Left ventricle myocardium inferior (tissue), 1 donor: ENCODE results near the gene MBOAT1. TPM values are rescaled to one million over a fixed set of nuclear protein-coding genes. Genes with fewer than 3 reads are reported as not detected.

ENCODE experiments used
- DNase-seq: peaks from one replicate; pipeline ENCODE4 v3.0.0-alpha.2; 2020
- H3K27ac ChIP-seq: fragments of 200-600 bp; replicated peaks from 2 replicates; pipeline ENCODE4 v1.8.0; 2021
- H3K27me3 ChIP-seq: fragments of 200-600 bp; 2 replicates; pipeline ENCODE4 v1.8.0; 2021; ENCODE audit warnings: low read depth
- H3K36me3 ChIP-seq: fragments of 200-600 bp; 2 replicates; pipeline ENCODE4 v1.8.0; 2021
- H3K4me1 ChIP-seq: fragments of 200-600 bp; 2 replicates; pipeline ENCODE4 v1.8.0; 2021
- H3K4me3 ChIP-seq: fragments of 200-600 bp; 2 replicates; pipeline ENCODE4 v1.8.0; 2021; ENCODE audit warnings: mild to moderate bottlenecking, moderate library complexity
- H3K9me3 ChIP-seq: fragments of 200-600 bp; replicated peaks from 2 replicates; pipeline ENCODE4 v1.8.0; 2021
- intact Hi-C: fragments of 100-400 bp; cut with micrococcal nuclease; formaldehyde crosslinking; loops from one replicate; pipeline ENCODE4 v1.11.0; 2022
- total RNA-seq: library from RNA; stranded (reverse); fragmentation: NEBNext Ultra II Directional; extraction: Animal tissue kit (Norgen Biotek cat#: 25700); gene quantifications from one replicate; pipeline ENCODE4 v1.2.1, GENCODE V29; 2021
- TF ChIP-seq, protein P1 (sequence below): fragments of 200-600 bp; IDR thresholded peaks from 2 replicates; pipeline ENCODE4 v1.8.0; 2021; ENCODE audit warnings: antibody characterized with exemption, mild to moderate bottlenecking, borderline replicate concordance
- donor health status: DM: no; HTN: yes; CAD: no; lungs with severe emphysema.

MBOAT1 gene
- total RNA-seq, 1 donor from 2014 or later = 5.6 TPM

DNA sequence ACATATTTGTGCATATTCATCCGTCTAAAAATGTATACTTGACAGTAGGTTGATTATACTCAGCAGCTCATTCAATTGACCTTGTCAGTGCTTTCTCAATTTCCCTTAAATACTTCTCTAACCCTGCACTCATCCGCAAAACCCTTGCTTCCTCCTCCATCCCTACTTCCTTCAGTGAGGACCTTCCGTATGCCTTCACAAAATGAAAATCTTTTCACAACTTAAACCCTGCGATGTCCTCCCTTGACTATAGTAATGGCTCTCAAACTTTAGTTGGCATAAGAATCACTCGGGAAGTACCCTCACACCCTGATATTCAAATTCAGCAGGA, 5.2 kb downstream of the MBOAT1 start:
- intact Hi-C loops = no loop called here

DNA sequence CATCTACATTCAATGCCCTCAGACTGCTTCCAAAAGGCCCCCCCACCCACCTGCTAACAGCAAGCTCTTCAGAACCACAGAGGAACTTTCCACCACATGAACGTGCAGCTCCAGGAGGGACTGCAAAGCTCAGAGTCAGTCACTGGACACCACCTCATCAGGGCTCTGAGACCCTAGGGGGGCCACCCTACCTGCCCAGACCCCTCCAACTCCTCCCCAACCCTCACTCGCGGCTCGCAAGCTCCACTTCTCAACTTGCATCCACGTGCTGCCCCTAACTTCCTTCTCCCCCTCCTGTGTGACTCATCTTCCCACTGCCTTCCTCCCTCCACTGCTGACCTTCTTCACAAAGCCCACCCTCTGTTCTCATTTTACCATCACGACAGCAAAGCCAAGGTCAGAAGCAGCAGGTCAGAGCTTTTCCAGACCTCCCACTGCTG, 6.5 kb downstream of the MBOAT1 start:
- Histone ChIP-seq H3K27me3 (no peaks in the 10 kb centered on the region), H3K36me3 (no peaks in the 10 kb centered on the region), H3K4me1 (peaks cover 98% of the 10 kb centered on the region), H3K4me3 (no peak overlapping the region), H3K27ac (peak overlapping the region; percentile 97), H3K9me3 (no peaks in the 10 kb centered on the region)
- TF ChIP-seq, protein P1, sequence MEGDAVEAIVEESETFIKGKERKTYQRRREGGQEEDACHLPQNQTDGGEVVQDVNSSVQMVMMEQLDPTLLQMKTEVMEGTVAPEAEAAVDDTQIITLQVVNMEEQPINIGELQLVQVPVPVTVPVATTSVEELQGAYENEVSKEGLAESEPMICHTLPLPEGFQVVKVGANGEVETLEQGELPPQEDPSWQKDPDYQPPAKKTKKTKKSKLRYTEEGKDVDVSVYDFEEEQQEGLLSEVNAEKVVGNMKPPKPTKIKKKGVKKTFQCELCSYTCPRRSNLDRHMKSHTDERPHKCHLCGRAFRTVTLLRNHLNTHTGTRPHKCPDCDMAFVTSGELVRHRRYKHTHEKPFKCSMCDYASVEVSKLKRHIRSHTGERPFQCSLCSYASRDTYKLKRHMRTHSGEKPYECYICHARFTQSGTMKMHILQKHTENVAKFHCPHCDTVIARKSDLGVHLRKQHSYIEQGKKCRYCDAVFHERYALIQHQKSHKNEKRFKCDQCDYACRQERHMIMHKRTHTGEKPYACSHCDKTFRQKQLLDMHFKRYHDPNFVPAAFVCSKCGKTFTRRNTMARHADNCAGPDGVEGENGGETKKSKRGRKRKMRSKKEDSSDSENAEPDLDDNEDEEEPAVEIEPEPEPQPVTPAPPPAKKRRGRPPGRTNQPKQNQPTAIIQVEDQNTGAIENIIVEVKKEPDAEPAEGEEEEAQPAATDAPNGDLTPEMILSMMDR = no peak
- no peak for DNase-seq
- intact Hi-C loops = no loop called here

More for the DNA sequence above, 5.2 kb downstream of the MBOAT1 start:
- no peak for DNase-seq
- H3K36me3 ChIP-seq = no peaks in the 10 kb centered on the region
- TF ChIP-seq, protein P1 = no peak
- H3K27ac ChIP-seq = peak overlapping the region; percentile 97
- H3K9me3 ChIP-seq = no peaks in the 10 kb centered on the region
- no peaks in the 10 kb centered on the region for H3K27me3 ChIP-seq
- peaks cover 96% of the 10 kb centered on the region for H3K4me1 ChIP-seq
- no peak overlapping the region for H3K4me3 ChIP-seq

DNA sequence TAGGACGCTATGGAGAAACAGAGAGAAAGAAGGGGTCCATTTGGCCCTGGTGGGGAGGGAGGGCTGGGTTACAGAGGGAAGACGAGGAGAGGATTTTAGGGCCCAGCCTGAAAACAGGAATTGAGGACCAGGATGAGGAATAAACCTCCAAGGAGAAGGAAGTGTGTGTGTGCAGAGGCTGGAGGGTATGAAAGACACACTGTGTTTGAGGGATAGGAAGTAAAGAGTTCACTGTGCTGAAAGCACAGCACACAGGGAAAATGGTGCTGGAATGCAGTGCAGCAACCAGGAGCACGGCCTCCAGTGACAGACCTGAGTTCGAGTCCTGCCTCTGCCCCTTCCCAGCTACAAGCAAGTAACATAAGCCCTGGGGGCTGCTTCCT, 7.8 kb downstream of the MBOAT1 start:
- intact Hi-C loops = no loop called here
- H3K4me3 ChIP-seq = no peak overlapping the region

DNA sequence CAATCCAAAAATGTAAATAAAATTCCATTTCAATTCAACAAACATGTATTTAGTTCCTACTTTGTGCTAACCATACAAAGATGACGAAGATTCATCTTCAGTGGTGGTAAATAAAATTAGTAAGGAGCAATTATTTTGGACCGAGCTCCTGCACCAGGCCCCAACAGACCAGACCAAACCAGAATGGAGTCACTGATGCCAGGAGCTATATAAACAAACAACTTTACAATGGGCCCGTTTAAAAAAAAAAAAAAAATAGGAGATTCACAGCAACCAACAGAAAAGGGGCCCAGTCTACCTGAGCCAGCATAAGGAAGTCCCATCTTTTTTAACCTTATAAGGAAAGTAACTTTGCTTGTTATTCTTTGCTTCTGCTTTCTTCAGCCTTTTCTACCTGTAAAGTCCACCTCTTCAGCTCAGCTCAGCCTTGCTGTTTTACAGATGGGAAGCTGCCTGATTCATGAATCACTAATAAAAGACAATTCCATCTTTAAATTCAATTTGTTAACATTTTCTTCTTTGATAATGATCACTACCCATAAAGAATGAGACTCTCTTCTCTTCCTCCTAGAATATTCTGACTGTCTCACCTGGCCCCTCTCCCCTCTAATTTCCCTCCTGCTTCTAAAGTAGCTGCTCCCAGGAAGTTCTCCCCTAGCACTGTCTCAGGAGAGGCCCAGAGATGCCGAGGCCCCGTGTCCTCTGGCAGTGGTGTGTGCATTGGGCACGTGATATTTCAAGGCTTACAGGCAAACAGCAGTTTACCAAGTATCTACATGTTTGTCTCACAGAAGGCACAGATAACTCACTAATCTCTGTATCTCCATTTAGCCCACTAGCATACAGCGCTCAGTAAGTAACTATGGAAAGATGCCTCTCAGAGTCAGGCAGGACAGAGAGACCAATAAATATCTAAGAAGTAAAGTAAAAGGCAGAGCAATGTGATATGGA, 8.4 kb downstream of the MBOAT1 start:
- intact Hi-C loops = no loop called here
- Histone ChIP-seq H3K36me3 (no peaks in the 10 kb centered on the region), H3K27ac (peak overlapping the region; percentile 97), H3K27me3 (no peaks in the 10 kb centered on the region), H3K4me3 (no peak overlapping the region), H3K9me3 (no peaks in the 10 kb centered on the region), H3K4me1 (peaks cover 82% of the 10 kb centered on the region)
- no peak for DNase-seq
- TF ChIP-seq, protein P1 = no peak

More for the DNA sequence above, 7.8 kb downstream of the MBOAT1 start:
- TF ChIP-seq, protein P1 = no peak
- Histone ChIP-seq H3K9me3 (no peaks in the 10 kb centered on the region), H3K27me3 (no peaks in the 10 kb centered on the region), H3K36me3 (no peaks in the 10 kb centered on the region), H3K27ac (peak overlapping the region; percentile 97), H3K4me1 (peaks cover 89% of the 10 kb centered on the region)
- no peak for DNase-seq

DNA sequence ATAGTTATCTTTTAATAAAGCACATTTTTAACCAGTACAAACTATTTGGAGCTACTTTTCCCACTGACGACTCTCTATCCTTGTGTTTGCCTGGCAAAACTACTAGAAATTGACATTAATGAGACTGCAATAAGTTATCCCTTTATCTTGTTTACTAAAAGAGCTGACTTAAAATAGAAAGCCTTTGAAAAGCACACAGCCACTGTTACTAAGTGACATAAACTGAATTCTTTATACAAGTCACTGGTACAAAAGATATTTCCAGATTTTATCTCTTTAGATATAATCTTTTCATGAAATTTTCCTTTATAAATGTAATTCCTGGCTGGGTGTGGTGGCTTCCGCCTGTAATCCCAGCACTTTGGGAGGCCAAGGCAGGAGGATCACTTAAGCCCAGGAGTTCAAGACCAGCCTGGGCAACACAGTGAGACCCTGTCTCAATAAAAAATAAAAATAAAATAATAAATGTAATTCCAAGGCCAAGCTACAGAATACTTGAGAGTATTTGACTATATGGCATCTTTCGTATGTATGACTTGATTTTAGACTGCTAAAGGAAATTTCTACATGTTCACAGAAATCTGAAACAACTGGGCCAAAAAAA, 9.5 kb downstream of the MBOAT1 start:
- no peaks in the 10 kb centered on the region for H3K36me3 ChIP-seq
- H3K4me3 ChIP-seq = no peak overlapping the region
- no peaks in the 10 kb centered on the region for H3K27me3 ChIP-seq
- TF ChIP-seq, protein P1 = no peak
- no peaks in the 10 kb centered on the region for H3K9me3 ChIP-seq
- intact Hi-C loops = no loop called here
- DNase-seq = no peak
- peaks cover 72% of the 10 kb centered on the region for H3K4me1 ChIP-seq
- H3K27ac ChIP-seq = peak overlapping the region; percentile 97
